HCT116 (cell line): Measurements from ENCODE around the gene CCDC32.

Experiments
- CBX3 ChIP-seq: IDR thresholded peaks from 2 replicates; pipeline ENCODE4 v1.6.1; 2012; ENCODE audit warnings: low read depth
- CTCF ChIP-seq, 3 experiments: fragments of 200-600 bp in 1 of 3; sonication (generic) in 1 of 3; IDR thresholded peaks in 2 of 3; conservative IDR thresholded peaks in 1 of 3; 2 replicates each; pipeline ENCODE4 v1.5.1; 2012 to 2017; ENCODE audit warnings: low read depth in 2 of 3, low read length in 2 of 3, antibody characterized with exemption in 1 of 3, borderline replicate concordance in 1 of 3, control low read depth in 1 of 3, mild to moderate bottlenecking in 1 of 3, mixed read lengths in 1 of 3, mixed run types in 1 of 3, moderate library complexity in 1 of 3; ENCODE audit not compliant: insufficient read depth in 1 of 3
- EGR1 ChIP-seq: IDR thresholded peaks from 2 replicates; pipeline ENCODE4 v1.6.1; 2012; ENCODE audit warnings: low read depth
- ELF1 ChIP-seq: IDR thresholded peaks from 2 replicates; pipeline ENCODE4 v1.6.1; 2012; ENCODE audit warnings: low read depth, borderline replicate concordance
- EZH2 ChIP-seq: fragments of 200-600 bp; sonication (generic); IDR thresholded peaks from 2 replicates; pipeline ENCODE4 v1.6.1; 2017; ENCODE audit warnings: antibody characterized with exemption, mixed run types
- MAX ChIP-seq: IDR thresholded peaks from 2 replicates; pipeline ENCODE4 v1.6.1; 2012
- POLR2A ChIP-seq: IDR thresholded peaks from 2 replicates; pipeline ENCODE4 v1.7.0; 2011; ENCODE audit warnings: borderline replicate concordance; ENCODE audit not compliant: insufficient read depth, insufficient read length; ENCODE audit errors: extremely low read depth
- POLR2AphosphoS5 ChIP-seq: IDR thresholded peaks from 2 replicates; pipeline ENCODE4 v1.6.1; 2011; ENCODE audit warnings: mild to moderate bottlenecking, low read depth, low read length, moderate library complexity
- RAD21 ChIP-seq: IDR thresholded peaks from 2 replicates; pipeline ENCODE4 v1.6.1; 2012; ENCODE audit warnings: low read depth, mild to moderate bottlenecking
- REST ChIP-seq: IDR thresholded peaks from 2 replicates; pipeline ENCODE4 v1.6.1; 2012; ENCODE audit warnings: low read depth
- SIN3A ChIP-seq: IDR thresholded peaks from 2 replicates; pipeline ENCODE4 v1.6.1; 2012; ENCODE audit warnings: low read depth
- YY1 ChIP-seq: IDR thresholded peaks from 2 replicates; pipeline ENCODE4 v1.6.1; 2011; ENCODE audit warnings: low read length, low read depth, moderate library complexity, mild to moderate bottlenecking; ENCODE audit not compliant: insufficient replicate concordance; ENCODE audit errors: extremely low read depth
- ZNF274 ChIP-seq: fragments of 200-500 bp; sonication (Bioruptor generic); IDR thresholded peaks from 2 replicates; pipeline ENCODE4 v1.6.1; 2014; ENCODE audit warnings: mild to moderate bottlenecking, low read depth, low read length, inconsistent platforms

- TF ChIP-seq CTCF (IDR thresholded peaks at IDR 0.05 in 2 of 3, conservative IDR thresholded peaks at IDR 0.05 in 1 of 3; ENCODE audit: borderline replicate concordance in 1 of 3, insufficient read depth in 1 of 3, low read depth in 2 of 3, low read length in 2 of 3) (no peak), SIN3A (no peak), EZH2 (no peak), EGR1 (no peak), YY1 (no peak), CBX3 (no peak), REST (no peak), POLR2AphosphoS5 (no peak), ELF1 (no peak), POLR2A (no peak), MAX (no peak), RAD21 (no peak), ZNF274 (no peak)
These were observed 14.1 kb upstream of the CCDC32 start for GRCh38 chr15:40578892-40579291.
